Vagina (tissue), 2 donors: ENCODE data around the gene PRUNE2.

Experiments used
- CTCF ChIP-seq, 3 experiments: fragments of 450-650 bp in 2 of 3; fragments of 200-600 bp in 1 of 3; sonication (generic) in 1 of 3; IDR thresholded peaks; one replicate each; pipeline ENCODE4 v1.5.1; 2017 to 2019; ENCODE audit warnings: antibody characterized with exemption in 3 of 3, mild to moderate bottlenecking in 2 of 3, moderate library complexity in 2 of 3
- POLR2A ChIP-seq, 2 donors: fragments of 450-650 bp; IDR thresholded peaks; one replicate each; pipeline ENCODE4 v1.6.1; 2017; ENCODE audit warnings: antibody characterized with exemption in 2 of 2, mild to moderate bottlenecking in 2 of 2, moderate library complexity in 2 of 2
- POLR2AphosphoS5 ChIP-seq, 2 donors: sonication (generic); formaldehyde crosslinking; IDR thresholded peaks; one replicate each; pipeline ENCODE4 v1.9.0; 2017; ENCODE audit warnings: antibody characterized with exemption in 2 of 2, mild to moderate bottlenecking in 2 of 2, low read depth in 1 of 2; ENCODE audit not compliant: insufficient read depth in 1 of 2

- TF ChIP-seq CTCF (IDR thresholded peaks at IDR 0.05) = no peak
- no peak for TF ChIP-seq POLR2A (IDR thresholded peaks at IDR 0.05)
- TF ChIP-seq POLR2AphosphoS5 (IDR thresholded peaks at IDR 0.05; ENCODE audit: insufficient read depth in 1 of 2, low read depth in 1 of 2) = no peak
Observed at GRCh38 chr9:76576344-76576743, 329.6 kb downstream of the PRUNE2 start.
